ENCODE results near the gene ZFYVE16. TPM values are rescaled to one million over a fixed set of nuclear protein-coding genes. Genes with fewer than 3 reads are reported as not detected.

ZFYVE16 gene
- total and polyA plus RNA-seq, 2 of the 13 experiments (the other 11 are each of a cell fraction or from before 2014, with no cell fraction given), result 9.3 to 33.3 TPM

GRCh38 chr5:80407735-80408483, at the start of gene ZFYVE16 (continued):
- TF ChIP-seq, protein P1, sequence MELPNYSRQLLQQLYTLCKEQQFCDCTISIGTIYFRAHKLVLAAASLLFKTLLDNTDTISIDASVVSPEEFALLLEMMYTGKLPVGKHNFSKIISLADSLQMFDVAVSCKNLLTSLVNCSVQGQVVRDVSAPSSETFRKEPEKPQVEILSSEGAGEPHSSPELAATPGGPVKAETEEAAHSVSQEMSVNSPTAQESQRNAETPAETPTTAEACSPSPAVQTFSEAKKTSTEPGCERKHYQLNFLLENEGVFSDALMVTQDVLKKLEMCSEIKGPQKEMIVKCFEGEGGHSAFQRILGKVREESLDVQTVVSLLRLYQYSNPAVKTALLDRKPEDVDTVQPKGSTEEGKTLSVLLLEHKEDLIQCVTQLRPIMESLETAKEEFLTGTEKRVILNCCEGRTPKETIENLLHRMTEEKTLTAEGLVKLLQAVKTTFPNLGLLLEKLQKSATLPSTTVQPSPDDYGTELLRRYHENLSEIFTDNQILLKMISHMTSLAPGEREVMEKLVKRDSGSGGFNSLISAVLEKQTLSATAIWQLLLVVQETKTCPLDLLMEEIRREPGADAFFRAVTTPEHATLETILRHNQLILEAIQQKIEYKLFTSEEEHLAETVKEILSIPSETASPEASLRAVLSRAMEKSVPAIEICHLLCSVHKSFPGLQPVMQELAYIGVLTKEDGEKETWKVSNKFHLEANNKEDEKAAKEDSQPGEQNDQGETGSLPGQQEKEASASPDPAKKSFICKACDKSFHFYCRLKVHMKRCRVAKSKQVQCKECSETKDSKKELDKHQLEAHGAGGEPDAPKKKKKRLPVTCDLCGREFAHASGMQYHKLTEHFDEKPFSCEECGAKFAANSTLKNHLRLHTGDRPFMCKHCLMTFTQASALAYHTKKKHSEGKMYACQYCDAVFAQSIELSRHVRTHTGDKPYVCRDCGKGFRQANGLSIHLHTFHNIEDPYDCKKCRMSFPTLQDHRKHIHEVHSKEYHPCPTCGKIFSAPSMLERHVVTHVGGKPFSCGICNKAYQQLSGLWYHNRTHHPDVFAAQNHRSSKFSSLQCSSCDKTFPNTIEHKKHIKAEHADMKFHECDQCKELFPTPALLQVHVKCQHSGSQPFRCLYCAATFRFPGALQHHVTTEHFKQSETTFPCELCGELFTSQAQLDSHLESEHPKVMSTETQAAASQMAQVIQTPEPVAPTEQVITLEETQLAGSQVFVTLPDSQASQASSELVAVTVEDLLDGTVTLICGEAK (IDR thresholded peaks at IDR 0.05), result no peak
- TF ChIP-seq, protein P1 (CRISPR knock-in tag; IDR thresholded peaks at IDR 0.05), result peak; percentile 68; the same call in 1 of the 2 replicates
- TF ChIP-seq KDM5B (CRISPR knock-in tag; IDR thresholded peaks at IDR 0.05; ENCODE audit: borderline replicate concordance) (peak; percentile 66; the same call in 1 of the 2 replicates), SOX5 (CRISPR knock-in tag; IDR thresholded peaks at IDR 0.05; ENCODE audit: borderline replicate concordance) (0 out of 2 replicates have a peak, but pooled peaks have one; percentile 22), ATF7 (IDR thresholded peaks at IDR 0.05) (no peak), ATF7 (CRISPR knock-in tag; IDR thresholded peaks at IDR 0.05) (no peak; the same call in 1 of the 2 replicates), ZNF44 (CRISPR knock-in tag; IDR thresholded peaks at IDR 0.05) (0 out of 2 replicates have a peak, but pooled peaks have one; percentile 9), MEIS1 (CRISPR knock-in tag; IDR thresholded peaks at IDR 0.05; ENCODE audit: borderline replicate concordance) (peak; percentile 12; the same call in 1 of the 2 replicates), TFDP1 (CRISPR knock-in tag; IDR thresholded peaks at IDR 0.05; ENCODE audit: borderline replicate concordance) (peak; percentile 9; the same call in 1 of the 2 replicates), HMGXB3 (CRISPR knock-in tag; IDR thresholded peaks at IDR 0.05; ENCODE audit: borderline replicate concordance) (no peak), ZNF558 (CRISPR knock-in tag; IDR thresholded peaks at IDR 0.05; ENCODE audit: borderline replicate concordance) (peak; percentile 79; the same call in 1 of the 2 replicates)
- TF ChIP-seq, protein P2, sequence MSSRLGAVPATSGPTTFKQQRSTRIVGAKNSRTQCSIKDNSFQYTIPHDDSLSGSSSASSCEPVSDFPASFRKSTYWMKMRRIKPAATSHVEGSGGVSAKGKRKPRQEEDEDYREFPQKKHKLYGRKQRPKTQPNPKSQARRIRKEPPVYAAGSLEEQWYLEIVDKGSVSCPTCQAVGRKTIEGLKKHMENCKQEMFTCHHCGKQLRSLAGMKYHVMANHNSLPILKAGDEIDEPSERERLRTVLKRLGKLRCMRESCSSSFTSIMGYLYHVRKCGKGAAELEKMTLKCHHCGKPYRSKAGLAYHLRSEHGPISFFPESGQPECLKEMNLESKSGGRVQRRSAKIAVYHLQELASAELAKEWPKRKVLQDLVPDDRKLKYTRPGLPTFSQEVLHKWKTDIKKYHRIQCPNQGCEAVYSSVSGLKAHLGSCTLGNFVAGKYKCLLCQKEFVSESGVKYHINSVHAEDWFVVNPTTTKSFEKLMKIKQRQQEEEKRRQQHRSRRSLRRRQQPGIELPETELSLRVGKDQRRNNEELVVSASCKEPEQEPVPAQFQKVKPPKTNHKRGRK (CRISPR knock-in tag; IDR thresholded peaks at IDR 0.05), result no peak
